HCT116 (cell line): Measurements from ENCODE around the gene SKIC8. TPM values are rescaled to one million over a fixed set of nuclear protein-coding genes. Genes with fewer than 3 reads are reported as not detected.

Experiments used
- ATAC-seq: fragments of 200-7000 bp; cut with Tn5 transposase; 2 replicates; pipeline ENCODE4 v1.9.1; 2020; ENCODE audit warnings: mild to moderate bottlenecking, moderate library complexity
- BruUV-seq: library from RNA; stranded (reverse); fragments of 400-500 nt; replicated peaks from 2 replicates; lab custom pipeline; 2021; lab: Mats Ljungman, UMichigan
- CTCF ChIA-PET: fragments of 300-600 bp; sonication (Branson Sonifier 250); formaldehyde crosslinking; loops from one replicate; lab custom pipeline; 2021; ENCODE audit warnings: antibody characterized with exemption; lab: Charles Lee
- POLR2A ChIA-PET: fragments of 300-600, 350-600 bp; sonication (Branson Sonifier 250); formaldehyde crosslinking; loops from one replicate; lab custom pipeline; 2021; ENCODE audit warnings: antibody characterized with exemption; lab: Charles Lee
- RAD21 ChIA-PET, 2 experiments: fragments of 300-600 bp; sonication (Branson Sonifier 250); formaldehyde crosslinking; loops; one replicate each; lab custom pipeline; 2023; ENCODE audit warnings: low total read pairs in 2 of 2; ENCODE audit not compliant: uncharacterized antibody in 2 of 2, unreplicated experiment in 2 of 2, low non-redundant PET in 1 of 2; lab: Charles Lee
- DNase-seq: peaks from one replicate; pipeline ENCODE4 v3.0.0-alpha.2; 2010; ENCODE audit warnings: low read depth, low spot score
- H2AFZ ChIP-seq: fragments of 200-600 bp; shearing (Covaris generic), sonication (generic); 2 replicates; pipeline ENCODE4 v1.6.1; 2017; ENCODE audit warnings: low read depth, mixed run types, mixed read lengths, antibody characterized with exemption, low read length; ENCODE audit not compliant: poor library complexity, severe bottlenecking
- H3K27ac ChIP-seq: 2 replicates; pipeline ENCODE4 v1.5.1; 2012; ENCODE audit warnings: low read depth, low read length
- H3K27me3 ChIP-seq: fragments of 200-600 bp; sonication (generic); 2 replicates; pipeline ENCODE4 v1.6.1; 2016; ENCODE audit warnings: mixed run types, low read length, mixed read lengths; ENCODE audit not compliant: insufficient read depth
- H3K36me3 ChIP-seq, 2 experiments: fragments of 200-500 bp in 1 of 2; fragments of 200-600 bp in 1 of 2; sonication (Bioruptor generic) in 1 of 2; sonication (generic) in 1 of 2; 2 replicates each; pipeline versions ENCODE4 v1.5.1 to v1.6.1; 2014 to 2016; ENCODE audit warnings: low read length in 2 of 2, inconsistent platforms in 1 of 2, mixed read lengths in 1 of 2, mixed run types in 1 of 2; ENCODE audit not compliant: insufficient read depth in 2 of 2, control insufficient read depth in 1 of 2
- H3K4me1 ChIP-seq, 2 experiments: fragments of 200-600 bp in 1 of 2; sonication (generic) in 1 of 2; 2 replicates each; pipeline versions ENCODE4 v1.5.1 to v1.6.1; 2012 to 2017; ENCODE audit warnings: low read length in 2 of 2, inconsistent platforms in 1 of 2, mild to moderate bottlenecking in 1 of 2, mixed read lengths in 1 of 2, mixed run types in 1 of 2, moderate library complexity in 1 of 2; ENCODE audit not compliant: insufficient read depth in 2 of 2, control insufficient read depth in 1 of 2
- H3K4me2 ChIP-seq: fragments of 200-600 bp; sonication (generic); 2 replicates; pipeline ENCODE4 v1.6.1; 2017; ENCODE audit warnings: mixed run types, low read length, mixed read lengths
- H3K4me3 ChIP-seq, 2 experiments: fragments of 200-600 bp in 1 of 2; sonication (generic) in 1 of 2; replicated peaks in 1 of 2; 2 replicates each; pipeline ENCODE4 v1.5.1; 2011 to 2016; ENCODE audit warnings: low read length in 2 of 2, control low read depth in 1 of 2, low read depth in 1 of 2, mild to moderate bottlenecking in 1 of 2, mixed read lengths in 1 of 2, mixed run types in 1 of 2
- H3K79me2 ChIP-seq: fragments of 200-600 bp; sonication (generic); 2 replicates; pipeline ENCODE4 v1.6.1; 2017; ENCODE audit warnings: mild to moderate bottlenecking, mixed run types, low read length, moderate library complexity, mixed read lengths; ENCODE audit not compliant: insufficient read depth
- H3K9ac ChIP-seq: fragments of 200-600 bp; sonication (generic); 2 replicates; pipeline ENCODE4 v1.6.1; 2016; ENCODE audit warnings: low read length, mixed read lengths
- H3K9me2 ChIP-seq: fragments of 200-600 bp; sonication (generic), shearing (Covaris generic); 2 replicates; pipeline ENCODE4 v1.6.1; 2017; ENCODE audit warnings: mixed run types, mild to moderate bottlenecking, moderate library complexity; ENCODE audit not compliant: insufficient read depth
- H3K9me3 ChIP-seq, 2 experiments: fragments of 200-500 bp in 1 of 2; fragments of 200-600 bp in 1 of 2; sonication (Bioruptor generic) in 1 of 2; sonication (generic) in 1 of 2; 2 replicates each; pipeline ENCODE4 v1.6.1; 2014 to 2017; ENCODE audit warnings: low read length in 2 of 2, mixed read lengths in 2 of 2, inconsistent platforms in 1 of 2, low read depth in 1 of 2, mild to moderate bottlenecking in 1 of 2, mixed run types in 1 of 2, moderate library complexity in 1 of 2; ENCODE audit not compliant: control insufficient read depth in 1 of 2, insufficient read depth in 1 of 2
- H4K20me1 ChIP-seq: fragments of 200-600 bp; sonication (generic), shearing (Covaris generic); 2 replicates; pipeline ENCODE4 v1.6.1; 2017; ENCODE audit warnings: mixed run types, mild to moderate bottlenecking, moderate library complexity; ENCODE audit not compliant: insufficient read depth
- ATF3 ChIP-seq: IDR thresholded peaks from 2 replicates; pipeline ENCODE4 v1.6.1; 2012
- CEBPB ChIP-seq: IDR thresholded peaks from 2 replicates; pipeline ENCODE4 v1.6.1; 2012; ENCODE audit warnings: low read depth
- CTCF ChIP-seq, 3 experiments: fragments of 200-600 bp in 1 of 3; sonication (generic) in 1 of 3; IDR thresholded peaks in 2 of 3; conservative IDR thresholded peaks in 1 of 3; 2 replicates each; pipeline ENCODE4 v1.5.1; 2012 to 2017; ENCODE audit warnings: low read depth in 2 of 3, low read length in 2 of 3, antibody characterized with exemption in 1 of 3, borderline replicate concordance in 1 of 3, control low read depth in 1 of 3, mild to moderate bottlenecking in 1 of 3, mixed read lengths in 1 of 3, mixed run types in 1 of 3, moderate library complexity in 1 of 3; ENCODE audit not compliant: insufficient read depth in 1 of 3
- EGR1 ChIP-seq: IDR thresholded peaks from 2 replicates; pipeline ENCODE4 v1.6.1; 2012; ENCODE audit warnings: low read depth
- ELF1 ChIP-seq: IDR thresholded peaks from 2 replicates; pipeline ENCODE4 v1.6.1; 2012; ENCODE audit warnings: low read depth, borderline replicate concordance
- EZH2 ChIP-seq: fragments of 200-600 bp; sonication (generic); IDR thresholded peaks from 2 replicates; pipeline ENCODE4 v1.6.1; 2017; ENCODE audit warnings: antibody characterized with exemption, mixed run types
- EZH2phosphoT487 ChIP-seq: fragments of 200-600 bp; IDR thresholded peaks from 2 replicates; pipeline ENCODE4 v1.6.1; 2018; ENCODE audit warnings: antibody characterized with exemption, borderline replicate concordance
- FOSL1 ChIP-seq: IDR thresholded peaks from 2 replicates; pipeline ENCODE4 v1.6.1; 2012; ENCODE audit warnings: low read depth
- JUND ChIP-seq: IDR thresholded peaks from 2 replicates; pipeline ENCODE4 v1.6.1; 2012
- POLR2A ChIP-seq: IDR thresholded peaks from 2 replicates; pipeline ENCODE4 v1.7.0; 2011; ENCODE audit warnings: borderline replicate concordance; ENCODE audit not compliant: insufficient read depth, insufficient read length; ENCODE audit errors: extremely low read depth
- POLR2AphosphoS5 ChIP-seq: IDR thresholded peaks from 2 replicates; pipeline ENCODE4 v1.6.1; 2011; ENCODE audit warnings: mild to moderate bottlenecking, low read depth, low read length, moderate library complexity
- RAD21 ChIP-seq: IDR thresholded peaks from 2 replicates; pipeline ENCODE4 v1.6.1; 2012; ENCODE audit warnings: low read depth, mild to moderate bottlenecking
- REST ChIP-seq: IDR thresholded peaks from 2 replicates; pipeline ENCODE4 v1.6.1; 2012; ENCODE audit warnings: low read depth
- SP1 ChIP-seq: IDR thresholded peaks from 2 replicates; pipeline ENCODE4 v1.6.1; 2012; ENCODE audit warnings: low read depth
- YY1 ChIP-seq: IDR thresholded peaks from 2 replicates; pipeline ENCODE4 v1.6.1; 2011; ENCODE audit warnings: low read length, low read depth, moderate library complexity, mild to moderate bottlenecking; ENCODE audit not compliant: insufficient replicate concordance; ENCODE audit errors: extremely low read depth
- ZFX ChIP-seq: fragments of 450-650 bp; IDR thresholded peaks from 2 replicates; pipeline ENCODE4 v1.6.1; 2017
- intact Hi-C: fragments of 100-400 bp; cut with micrococcal nuclease; formaldehyde crosslinking; loops from 2 replicates; pipeline ENCODE4 v1.10.0; 2022
- total RNA-seq: library from RNA; stranded (reverse); gene quantifications from one replicate; pipeline ENCODE4 v1.2.1, GENCODE V29; 2021; ENCODE audit not compliant: unreplicated experiment

Gene SKIC8
- total RNA-seq, 1 experiment from 2014 or later = 57.1 TPM

- no peaks in the 10 kb centered on the region for H3K36me3 ChIP-seq
- POLR2A ChIA-PET = no interaction called here
- BruUV-seq = no TSS peak
Measured at GRCh38 chr15:78249131-78249530, 50.3 kb downstream of the SKIC8 start.

More at GRCh38 chr15:78249131-78249530, 50.3 kb downstream of the SKIC8 start:
- ChIA-PET RAD21 (no interaction called here), CTCF (interaction anchor here (1.1 kb wide), 1 partner anchor 53 kb away, joined by 3 read pairs; no protein-coding TSS in a partner anchor)
- Histone ChIP-seq H3K9me3 (no peaks in the 10 kb centered on the region), H3K4me3 (no peak overlapping the region), H3K9me2 (no peaks in the 10 kb centered on the region), H3K27me3 (no peaks in the 10 kb centered on the region), H3K4me2 (no peak overlapping the region), H3K4me1 (no peaks in the 10 kb centered on the region), H2AFZ (no peak overlapping the region), H3K9ac (no peak overlapping the region), H3K79me2 (no peaks in the 10 kb centered on the region), H3K27ac (no peak overlapping the region), H4K20me1 (no peaks in the 10 kb centered on the region)
- TF ChIP-seq ATF3 = no peak
- TF ChIP-seq EZH2phosphoT487 = no peak
- TF ChIP-seq POLR2AphosphoS5 = no peak
- no peak for TF ChIP-seq CTCF (IDR thresholded peaks at IDR 0.05 in 2 of 3, conservative IDR thresholded peaks at IDR 0.05 in 1 of 3; ENCODE audit: borderline replicate concordance in 1 of 3, insufficient read depth in 1 of 3, low read depth in 2 of 3, low read length in 2 of 3)
- no peak for TF ChIP-seq REST
- TF ChIP-seq RAD21 = no peak
- no peak for TF ChIP-seq EGR1
- TF ChIP-seq ELF1 = no peak
- no peak for TF ChIP-seq JUND
- no peak for TF ChIP-seq FOSL1
- no peak for TF ChIP-seq ZFX
- no peak for TF ChIP-seq POLR2A
- TF ChIP-seq CEBPB = no peak
- no peak for TF ChIP-seq YY1
- TF ChIP-seq SP1 = no peak
- no peak for TF ChIP-seq EZH2
- intact Hi-C loops = no loop called here
- no peak for ATAC-seq
- DNase-seq = no peak
